Endodermal cell (in vitro differentiated cells): Measurements from ENCODE around the gene CCDC6. TPM values are rescaled to one million over a fixed set of nuclear protein-coding genes. Genes with fewer than 3 reads are reported as not detected.
"Not testable (repeated sequence)": the region's sequence is repeated elsewhere in the genome, so short reads cannot be mapped to it uniquely, and the experiment has no call there.

Source experiments
- DNase-seq: peaks from one replicate; pipeline ENCODE4 v3.0.0-alpha.2; 2017
- H3K27ac ChIP-seq: 2 replicates; pipeline ENCODE4 v1.5.1; 2013; ENCODE audit warnings: mild to moderate bottlenecking, low read depth, low read length, moderate library complexity
- H3K27me3 ChIP-seq: 2 replicates; pipeline ENCODE4 v1.6.1; 2013; ENCODE audit warnings: mild to moderate bottlenecking, low read length, moderate library complexity; ENCODE audit not compliant: insufficient read depth, control insufficient read depth, poor library complexity, severe bottlenecking
- H3K36me3 ChIP-seq: 2 replicates; pipeline ENCODE4 v1.7.0; 2013; ENCODE audit warnings: mild to moderate bottlenecking, low read length, moderate library complexity; ENCODE audit not compliant: control insufficient read depth, insufficient read depth
- H3K4me1 ChIP-seq: one replicate; pipeline ENCODE4 v1.7.0; 2013; ENCODE audit warnings: low read length; ENCODE audit not compliant: control insufficient read depth, insufficient read depth
- H3K4me3 ChIP-seq: 2 replicates; pipeline ENCODE4 v1.5.1; 2013; ENCODE audit warnings: mild to moderate bottlenecking, low read length, moderate library complexity
- H3K9ac ChIP-seq: 2 replicates; pipeline ENCODE4 v1.6.1; 2013; ENCODE audit warnings: mild to moderate bottlenecking, low read length, moderate library complexity; ENCODE audit not compliant: poor library complexity, severe bottlenecking; ENCODE audit errors: extremely low read depth
- H3K9me3 ChIP-seq: 2 replicates; pipeline ENCODE4 v1.6.1; 2013; ENCODE audit warnings: mild to moderate bottlenecking, low read length, moderate library complexity; ENCODE audit not compliant: control insufficient read depth
- H3K27ac Mint-ChIP-seq: 2 replicates; pipeline ENCODE4 v1.8.0; 2020; ENCODE audit warnings: mixed read lengths
- H3K27me3 Mint-ChIP-seq: 2 replicates; pipeline ENCODE4 v1.8.0; 2021; ENCODE audit warnings: mild to moderate bottlenecking, mixed read lengths; ENCODE audit not compliant: insufficient read depth
- H3K36me3 Mint-ChIP-seq: 2 replicates; pipeline ENCODE4 v1.8.0; 2020; ENCODE audit warnings: low read depth, mixed read lengths
- H3K4me1 Mint-ChIP-seq: 2 replicates; pipeline ENCODE4 v1.8.0; 2020; ENCODE audit warnings: mixed read lengths
- H3K4me3 Mint-ChIP-seq: 2 replicates; pipeline ENCODE4 v1.8.0; 2020; ENCODE audit warnings: mild to moderate bottlenecking, moderate library complexity, mixed read lengths
- H3K9me3 Mint-ChIP-seq: 2 replicates; pipeline ENCODE4 v1.8.0; 2020; ENCODE audit warnings: mild to moderate bottlenecking, mixed read lengths
- WGBS, 2 experiments: methylation state at CpG; one replicate each; pipeline versions ENCODE4 v1.1.5 to v1.1.7; 2013; ENCODE audit warnings: missing lambda C conversion rate in 2 of 2, mixed read lengths in 1 of 2; ENCODE audit not compliant: insufficient coverage in 1 of 2, insufficient read length in 1 of 2; 5-methylcytosine and 5-hydroxymethylcytosine counted together
- total RNA-seq, 2 donors: library from RNA; stranded (reverse); fragmentation: NEBNext Ultra II Directional in 1 of 2; extraction: Animal tissue kit (Norgen Biotek cat#: 25700) in 1 of 2; gene quantifications; 2 replicates in 1 of 2; 3 replicates in 1 of 2; pipeline ENCODE4 v1.2.1, GENCODE V29; 2021
- TF ChIP-seq, protein P1 (sequence below): fragments of 200-600 bp; sonication (generic); conservative IDR thresholded peaks from 2 replicates; pipeline ENCODE4 v1.5.0; 2021; ENCODE audit warnings: antibody characterized with exemption, mild to moderate bottlenecking

Gene CCDC6
- total RNA-seq, 2 donors from 2014 or later = 29.3 to 30.4 TPM

DNA sequence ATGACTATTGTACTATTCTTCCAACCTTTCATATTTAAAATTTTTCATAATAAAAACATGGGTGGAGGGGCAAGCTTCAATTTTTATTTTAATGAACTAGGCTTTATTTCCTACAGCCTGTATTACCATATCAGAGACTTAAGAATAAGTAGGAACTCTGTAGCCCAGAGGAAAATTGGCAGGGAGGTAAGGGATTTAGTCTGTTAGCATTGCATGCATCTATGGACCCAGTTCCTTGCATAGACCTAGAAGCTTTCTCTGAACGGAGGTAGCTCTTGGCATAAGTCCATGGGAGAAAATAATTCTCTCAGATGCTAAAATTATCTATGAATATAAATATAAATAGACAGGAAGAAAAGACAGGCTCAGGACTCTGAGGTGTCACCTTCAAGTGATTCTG, 31.4 kb upstream of the CCDC6 start:
- Histone ChIP-seq H3K9ac (no peak overlapping the region), H3K36me3 (no peaks in the 10 kb centered on the region), H3K4me1 (no peaks in the 10 kb centered on the region), H3K4me3 (no peak overlapping the region), H3K27me3 (no peaks in the 10 kb centered on the region), H3K9me3 (no peaks in the 10 kb centered on the region), H3K27ac (no peak overlapping the region)
- Mint-ChIP-seq H3K9me3 (no peaks in the 10 kb centered on the region), H3K27ac (no peak overlapping the region), H3K27me3 (no peaks in the 10 kb centered on the region), H3K4me3 (no peak overlapping the region), H3K36me3 (no peaks in the 10 kb centered on the region), H3K4me1 (no peaks in the 10 kb centered on the region)
- 57% methylated on average over 1 of the region's 1 CpG; no CpG with 5 or more reads in 1 of the 2 experiments for WGBS, 2 experiments
- DNase-seq = no peak
- TF ChIP-seq, protein P1, sequence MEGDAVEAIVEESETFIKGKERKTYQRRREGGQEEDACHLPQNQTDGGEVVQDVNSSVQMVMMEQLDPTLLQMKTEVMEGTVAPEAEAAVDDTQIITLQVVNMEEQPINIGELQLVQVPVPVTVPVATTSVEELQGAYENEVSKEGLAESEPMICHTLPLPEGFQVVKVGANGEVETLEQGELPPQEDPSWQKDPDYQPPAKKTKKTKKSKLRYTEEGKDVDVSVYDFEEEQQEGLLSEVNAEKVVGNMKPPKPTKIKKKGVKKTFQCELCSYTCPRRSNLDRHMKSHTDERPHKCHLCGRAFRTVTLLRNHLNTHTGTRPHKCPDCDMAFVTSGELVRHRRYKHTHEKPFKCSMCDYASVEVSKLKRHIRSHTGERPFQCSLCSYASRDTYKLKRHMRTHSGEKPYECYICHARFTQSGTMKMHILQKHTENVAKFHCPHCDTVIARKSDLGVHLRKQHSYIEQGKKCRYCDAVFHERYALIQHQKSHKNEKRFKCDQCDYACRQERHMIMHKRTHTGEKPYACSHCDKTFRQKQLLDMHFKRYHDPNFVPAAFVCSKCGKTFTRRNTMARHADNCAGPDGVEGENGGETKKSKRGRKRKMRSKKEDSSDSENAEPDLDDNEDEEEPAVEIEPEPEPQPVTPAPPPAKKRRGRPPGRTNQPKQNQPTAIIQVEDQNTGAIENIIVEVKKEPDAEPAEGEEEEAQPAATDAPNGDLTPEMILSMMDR = no peak

DNA sequence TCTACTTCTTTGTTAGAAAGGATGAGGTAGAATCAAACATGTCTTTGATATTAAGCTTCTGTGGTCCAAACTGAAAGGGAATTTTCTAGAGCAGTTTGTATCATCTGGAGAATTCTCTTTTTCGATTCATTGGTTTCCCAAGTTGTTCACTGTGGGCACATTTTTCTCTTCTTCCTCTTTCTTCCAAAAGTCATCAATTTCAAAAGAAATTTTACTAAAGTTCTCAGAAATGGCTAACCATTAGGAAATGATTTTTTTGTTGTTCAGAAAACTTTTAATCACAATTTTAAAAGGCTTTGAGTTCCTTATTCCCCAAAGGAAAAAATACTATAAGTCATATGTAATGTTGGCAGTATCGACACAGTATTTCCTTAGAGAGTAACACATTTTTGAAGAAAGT, 28.3 kb upstream of the CCDC6 start:
- H3K27me3 ChIP-seq = no peaks in the 10 kb centered on the region
- no peak overlapping the region for H3K27ac Mint-ChIP-seq
- DNase-seq = no peak
- H3K4me1 ChIP-seq = no peaks in the 10 kb centered on the region
- peaks cover 5% of the 10 kb centered on the region for H3K9me3 ChIP-seq
- no peak overlapping the region for H3K27ac ChIP-seq
- H3K36me3 ChIP-seq = no peaks in the 10 kb centered on the region
- no peaks in the 10 kb centered on the region for H3K4me1 Mint-ChIP-seq
- WGBS, 2 experiments = 89 to 94% methylated on average over 1 to 2 of the region's 2 CpGs
- H3K4me3 ChIP-seq = no peak overlapping the region
- TF ChIP-seq, protein P1 = no peak
- no peak overlapping the region for H3K4me3 Mint-ChIP-seq
- no peak overlapping the region for H3K9ac ChIP-seq
- no peaks in the 10 kb centered on the region for H3K27me3 Mint-ChIP-seq
- H3K9me3 Mint-ChIP-seq = peaks cover 7% of the 10 kb centered on the region
- no peaks in the 10 kb centered on the region for H3K36me3 Mint-ChIP-seq

DNA sequence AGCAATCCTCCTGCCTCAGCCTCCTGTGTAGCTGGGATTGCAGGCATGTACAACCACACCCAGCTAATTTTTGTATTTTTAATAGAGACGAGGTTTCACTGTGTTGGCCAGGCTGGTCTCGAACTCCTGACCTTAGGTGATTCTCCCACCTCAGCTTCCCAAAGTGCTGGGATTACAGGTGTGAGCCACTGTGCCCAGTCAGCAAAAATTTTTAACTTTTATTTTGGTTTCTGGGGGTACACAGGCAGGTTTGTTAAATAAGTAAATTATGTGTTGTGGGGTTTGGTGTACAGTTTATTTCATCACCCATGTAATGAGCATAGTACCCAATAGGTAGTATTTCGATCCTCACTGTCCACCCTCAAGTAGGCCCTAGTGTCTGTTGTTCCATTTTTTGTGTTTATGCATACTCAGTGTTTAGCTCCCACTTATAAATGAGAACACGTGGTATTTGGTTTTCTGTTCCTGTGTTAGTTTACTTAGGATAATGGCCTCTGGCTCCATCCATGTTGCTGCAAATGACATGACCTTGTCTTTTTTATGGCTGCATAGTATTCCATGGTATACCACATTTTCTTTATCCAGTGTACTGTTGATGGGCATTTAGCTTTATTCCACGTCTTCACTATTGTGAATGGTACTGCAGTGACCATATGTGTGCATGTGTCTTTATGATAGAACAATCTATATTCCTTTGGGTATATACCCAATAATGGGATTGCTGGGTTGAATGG, 24.6 kb upstream of the CCDC6 start:
- not testable (repeated sequence) for H3K9me3 ChIP-seq, H3K27ac Mint-ChIP-seq, H3K27me3 ChIP-seq, H3K4me1 ChIP-seq, H3K9ac ChIP-seq, H3K4me3 ChIP-seq, H3K27me3 Mint-ChIP-seq, H3K36me3 ChIP-seq, H3K9me3 Mint-ChIP-seq, DNase-seq, H3K27ac ChIP-seq, H3K36me3 Mint-ChIP-seq, H3K4me1 Mint-ChIP-seq, H3K4me3 Mint-ChIP-seq
- 93 to 94% methylated on average over 4 to 5 of the region's 5 CpGs for WGBS, 2 experiments

DNA sequence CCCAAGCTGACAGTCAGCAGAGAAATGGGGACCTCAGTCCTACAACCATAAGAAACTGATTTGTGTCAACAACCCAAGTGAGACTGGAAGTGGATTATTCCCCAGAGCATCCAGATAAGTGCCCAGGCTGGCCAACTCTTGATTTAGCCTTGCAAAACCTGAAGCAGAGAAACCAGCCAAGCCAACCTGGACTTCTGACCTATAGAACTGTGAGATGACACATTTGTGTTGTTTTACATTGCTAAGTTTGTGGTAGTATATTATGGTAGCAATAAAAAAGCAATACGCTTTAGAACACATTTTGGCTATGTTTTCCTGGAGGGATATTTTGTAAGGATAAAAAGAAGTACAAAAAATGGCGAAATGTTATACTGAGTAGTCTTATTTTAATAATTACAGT, 19.7 kb upstream of the CCDC6 start:
- no peaks in the 10 kb centered on the region for H3K4me1 ChIP-seq
- H3K27me3 Mint-ChIP-seq = no peaks in the 10 kb centered on the region
- H3K4me3 ChIP-seq = no peak overlapping the region

More for the DNA sequence above, 19.7 kb upstream of the CCDC6 start:
- Mint-ChIP-seq H3K27ac (no peak overlapping the region), H3K36me3 (no peaks in the 10 kb centered on the region), H3K4me3 (no peak overlapping the region), H3K9me3 (peaks cover 22% of the 10 kb centered on the region), H3K4me1 (no peaks in the 10 kb centered on the region)
- no peaks in the 10 kb centered on the region for H3K27me3 ChIP-seq
- 67 to 97% methylated on average over 1 to 2 of the region's 2 CpGs for whole genome bisulfite sequencing, 2 experiments
- DNase-seq = no peak
- H3K9ac ChIP-seq = no peak overlapping the region
- TF ChIP-seq, protein P1 = no peak
- peaks cover 16% of the 10 kb centered on the region for H3K9me3 ChIP-seq
- H3K36me3 ChIP-seq = no peaks in the 10 kb centered on the region
- no peak overlapping the region for H3K27ac ChIP-seq
